Endothelial cell of umbilical vein (primary cell): Measurements from ENCODE around the gene FGD3. TPM values are rescaled to one million over a fixed set of nuclear protein-coding genes. Genes with fewer than 3 reads are reported as not detected.

Experiments used
- BruUV-seq: library from RNA; stranded (reverse); fragments of 400-500 nt; replicated peaks from 2 replicates; lab custom pipeline; 2021; lab: Mats Ljungman, UMichigan
- CTCF ChIA-PET: fragments of 300-600, 350-600 bp; sonication (Branson Sonifier 250); formaldehyde crosslinking; loops from one replicate; lab custom pipeline; 2021; ENCODE audit warnings: antibody characterized with exemption, inconsistent platforms; lab: Charles Lee
- POLR2A ChIA-PET: fragments of 300-600, 350-600 bp; sonication (Branson Sonifier 250); formaldehyde crosslinking; loops from one replicate; lab custom pipeline; 2021; ENCODE audit warnings: antibody characterized with exemption, inconsistent platforms; lab: Charles Lee
- DNase-seq: peaks from one replicate; pipeline ENCODE4 v3.0.0-alpha.2; 2011; ENCODE audit warnings: low read depth, low spot score
- FAIRE-seq: peaks from 2 replicates; lab custom pipeline; 2011; peaks lifted over from hg19 to GRCh38; lab: Jason Lieb, UNC
- H2AFZ ChIP-seq: 2 replicates; pipeline ENCODE4 v1.6.0; 2012; ENCODE audit warnings: low read depth, low read length, control low read depth, inconsistent platforms
- H3K27ac ChIP-seq: 2 replicates; pipeline ENCODE4 v1.5.1; 2011; ENCODE audit warnings: low read depth, mild to moderate bottlenecking, control low read depth, low read length, moderate library complexity; ENCODE audit not compliant: insufficient read depth
- H3K27me3 ChIP-seq, 2 experiments: 2 replicates each; pipeline versions ENCODE4 v1.6.0 to v1.6.1; 2011; ENCODE audit warnings: low read length in 2 of 2, mixed read lengths in 1 of 2; ENCODE audit not compliant: control insufficient read depth in 2 of 2, insufficient read depth in 2 of 2
- H3K36me3 ChIP-seq, 2 experiments: 2 replicates in 1 of 2; 3 replicates in 1 of 2; pipeline ENCODE4 v1.5.1; 2011; ENCODE audit warnings: low read length in 2 of 2, mild to moderate bottlenecking in 1 of 2, moderate library complexity in 1 of 2; ENCODE audit not compliant: control insufficient read depth in 2 of 2, insufficient read depth in 2 of 2; ENCODE audit errors: extremely low read depth in 1 of 2
- H3K4me1 ChIP-seq: 3 replicates; pipeline ENCODE4 v1.5.1; 2011; ENCODE audit warnings: mild to moderate bottlenecking, low read length; ENCODE audit not compliant: control insufficient read depth, insufficient read depth; ENCODE audit errors: extremely low read depth
- H3K4me2 ChIP-seq: 2 replicates; pipeline ENCODE4 v1.6.1; 2011; ENCODE audit warnings: low read length, control low read depth, mixed read lengths; ENCODE audit not compliant: insufficient read depth
- H3K4me3 ChIP-seq, 3 experiments: fragments of 200-600 bp in 1 of 3; sonication (generic), shearing (Covaris generic) in 1 of 3; replicated peaks in 1 of 3; 2 replicates each; pipeline ENCODE4 v1.5.1; 2011 to 2016; ENCODE audit warnings: control low read depth in 3 of 3, low read length in 3 of 3, mild to moderate bottlenecking in 2 of 3, inconsistent platforms in 1 of 3, low read depth in 1 of 3, moderate library complexity in 1 of 3; ENCODE audit not compliant: insufficient read depth in 1 of 3
- H3K79me2 ChIP-seq: 2 replicates; pipeline ENCODE4 v1.6.0; 2012; ENCODE audit warnings: low read length, inconsistent platforms; ENCODE audit not compliant: control insufficient read depth, insufficient read depth
- H3K9ac ChIP-seq: replicated peaks from 2 replicates; pipeline ENCODE3; 2011; ENCODE audit warnings: low read length, control low read depth; ENCODE audit not compliant: insufficient read depth; ENCODE audit errors: extremely low read depth
- H3K9me1 ChIP-seq: replicated peaks from 3 replicates; pipeline ENCODE4 v1.6.0; 2011; ENCODE audit warnings: mild to moderate bottlenecking, low read length; ENCODE audit not compliant: control insufficient read depth, insufficient read depth; ENCODE audit errors: extremely low read depth
- H3K9me3 ChIP-seq: replicated peaks from 2 replicates; pipeline ENCODE4 v1.5.1; 2012; ENCODE audit warnings: low read length, inconsistent platforms; ENCODE audit not compliant: control insufficient read depth, insufficient read depth
- H4K20me1 ChIP-seq: replicated peaks from 2 replicates; pipeline ENCODE3; 2011; ENCODE audit warnings: mild to moderate bottlenecking, low read length; ENCODE audit not compliant: control insufficient read depth, insufficient read depth; ENCODE audit errors: extremely low read depth
- EZH2 ChIP-seq: IDR thresholded peaks from 2 replicates; pipeline ENCODE4 v1.6.1; 2012; ENCODE audit warnings: borderline replicate concordance, low read depth, mild to moderate bottlenecking, moderate library complexity, low read length, inconsistent platforms; ENCODE audit not compliant: severe bottlenecking
- FOS ChIP-seq: IDR thresholded peaks from 2 replicates; pipeline ENCODE4 v1.6.1; 2011; ENCODE audit warnings: mild to moderate bottlenecking, low read length, moderate library complexity, borderline replicate concordance; ENCODE audit not compliant: insufficient read depth
- MYC ChIP-seq: IDR thresholded peaks from one replicate; pipeline ENCODE4 v1.6.1; 2011; ENCODE audit warnings: mild to moderate bottlenecking, low read depth, low read length
- dilution Hi-C: fragments of 300-500 bp; cut with MboI; formaldehyde crosslinking; loops from one replicate; pipeline ENCODE4 v1.15.0; 2019; ENCODE audit warnings: low sequenced_read_pairs; ENCODE audit not compliant: extremely low pct_ligation_motif_present
- intact Hi-C: fragments of 100-400 bp; cut with micrococcal nuclease; formaldehyde crosslinking; loops from one replicate; pipeline ENCODE4 v1.10.0; 2022
- polyA plus RNA-seq, 4 experiments: library from polyadenylated mRNA; depleted of rRNA in 3 of 4; stranded (reverse) in 3 of 4; unstranded in 1 of 4; fragments of >200 nt; gene quantifications; 2 replicates each; pipeline versions ENCODE4 v1.2.1 to v1.2.3, GENCODE V29; 2011 to 2012; ENCODE audit warnings: missing spikeins in 1 of 4
- total RNA-seq: library from RNA; stranded (reverse); gene quantifications from 2 replicates; pipeline ENCODE4 v1.2.3, GENCODE V29; 2021
- TF ChIP-seq, protein P1 (sequence below), 2 donors: IDR thresholded peaks; 1 replicate in 1 of 2; 2 replicates in 1 of 2; pipeline ENCODE4 v1.5.1; 2011; ENCODE audit warnings: low read length in 2 of 2, mild to moderate bottlenecking in 2 of 2, moderate library complexity in 2 of 2, control low read depth in 1 of 2, inconsistent platforms in 1 of 2, low read depth in 1 of 2; ENCODE audit not compliant: insufficient read depth in 1 of 2; ENCODE audit errors: extremely low read depth in 1 of 2
- TF ChIP-seq, protein P2 (sequence below): IDR thresholded peaks from 2 replicates; pipeline ENCODE4 v1.6.1; 2011; ENCODE audit not compliant: insufficient read depth, insufficient read length

Gene FGD3
- total and polyA plus RNA-seq, 2 donors (not counting 3 experiments of a cell fraction or from before 2014, with no cell fraction given) = not detected

DNA sequence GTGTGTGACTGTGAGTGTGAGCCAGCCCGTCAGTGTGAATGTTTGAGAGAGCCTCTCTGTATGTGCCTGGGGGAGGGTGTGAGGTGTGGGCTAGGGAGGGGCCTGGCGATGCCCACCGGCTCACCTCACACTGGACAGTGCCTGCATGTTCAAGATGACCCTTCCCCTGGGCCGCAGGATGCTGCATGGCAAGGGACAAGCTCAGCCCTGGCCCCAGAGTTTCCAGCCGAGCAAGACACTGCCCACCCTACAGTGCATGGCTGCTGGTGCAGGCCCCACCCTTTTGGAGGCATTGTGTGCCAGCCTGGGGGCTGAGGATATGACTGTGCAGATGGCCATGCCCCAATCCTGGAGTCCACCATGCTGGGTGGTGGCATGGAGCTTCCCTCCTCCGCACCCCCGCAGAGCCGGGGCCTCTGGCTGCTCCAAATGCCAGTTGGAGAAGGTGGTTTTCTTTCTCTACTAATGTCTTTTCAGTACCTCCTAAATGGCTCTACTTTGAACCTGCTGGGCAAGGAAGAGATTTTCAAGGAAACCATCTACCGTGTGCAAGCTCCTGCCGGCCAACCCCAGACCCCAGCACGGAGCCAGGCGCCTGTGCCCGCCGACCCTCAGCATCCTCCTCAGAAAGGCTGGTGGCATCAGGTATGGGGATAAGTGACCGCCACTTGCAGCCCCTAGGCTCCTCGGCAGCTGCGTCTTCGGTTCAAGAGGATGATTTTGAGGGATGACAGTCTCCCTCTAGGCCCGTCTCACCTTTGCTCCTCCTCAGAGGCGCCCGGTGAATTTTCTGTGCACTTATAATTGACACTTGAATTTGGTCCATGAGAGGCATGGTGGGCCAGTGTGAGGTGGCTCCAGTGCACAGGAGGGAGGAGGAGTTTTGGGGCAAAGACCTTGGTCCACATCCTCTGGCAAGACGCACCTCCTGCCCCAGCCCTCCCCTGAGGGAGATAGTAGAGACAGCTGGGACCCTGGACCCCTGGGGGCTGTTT, 27.7 kb downstream of the FGD3 start:
- no peaks in the 10 kb centered on the region for H3K27me3 ChIP-seq
- dilution Hi-C loops = no loop called here
- FAIRE-seq (no peak), DNase-seq (no peak)
- H3K4me2 ChIP-seq = no peak overlapping the region
- H3K27ac ChIP-seq = no peak overlapping the region
- H3K9me1 ChIP-seq = no peaks in the 10 kb centered on the region
- CTCF ChIA-PET = no interaction called here
- H2AFZ ChIP-seq = no peak overlapping the region
- no peaks in the 10 kb centered on the region for H3K9me3 ChIP-seq
- H3K4me1 ChIP-seq = no peaks in the 10 kb centered on the region
- POLR2A ChIA-PET = no interaction called here
- H3K79me2 ChIP-seq = no peaks in the 10 kb centered on the region
- no peak overlapping the region for H3K4me3 ChIP-seq
- no peaks in the 10 kb centered on the region for H3K36me3 ChIP-seq
- H4K20me1 ChIP-seq = no peaks in the 10 kb centered on the region
- no peak for TF ChIP-seq EZH2
- TF ChIP-seq, protein P1, sequence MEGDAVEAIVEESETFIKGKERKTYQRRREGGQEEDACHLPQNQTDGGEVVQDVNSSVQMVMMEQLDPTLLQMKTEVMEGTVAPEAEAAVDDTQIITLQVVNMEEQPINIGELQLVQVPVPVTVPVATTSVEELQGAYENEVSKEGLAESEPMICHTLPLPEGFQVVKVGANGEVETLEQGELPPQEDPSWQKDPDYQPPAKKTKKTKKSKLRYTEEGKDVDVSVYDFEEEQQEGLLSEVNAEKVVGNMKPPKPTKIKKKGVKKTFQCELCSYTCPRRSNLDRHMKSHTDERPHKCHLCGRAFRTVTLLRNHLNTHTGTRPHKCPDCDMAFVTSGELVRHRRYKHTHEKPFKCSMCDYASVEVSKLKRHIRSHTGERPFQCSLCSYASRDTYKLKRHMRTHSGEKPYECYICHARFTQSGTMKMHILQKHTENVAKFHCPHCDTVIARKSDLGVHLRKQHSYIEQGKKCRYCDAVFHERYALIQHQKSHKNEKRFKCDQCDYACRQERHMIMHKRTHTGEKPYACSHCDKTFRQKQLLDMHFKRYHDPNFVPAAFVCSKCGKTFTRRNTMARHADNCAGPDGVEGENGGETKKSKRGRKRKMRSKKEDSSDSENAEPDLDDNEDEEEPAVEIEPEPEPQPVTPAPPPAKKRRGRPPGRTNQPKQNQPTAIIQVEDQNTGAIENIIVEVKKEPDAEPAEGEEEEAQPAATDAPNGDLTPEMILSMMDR (IDR thresholded peaks at IDR 0.05; ENCODE audit: extremely low read depth in 1 of 2, insufficient read depth in 1 of 2, low read depth in 1 of 2, low read length in 2 of 2) = no peak
- TF ChIP-seq MYC = no peak
- no peak for TF ChIP-seq FOS
- TF ChIP-seq, protein P2, sequence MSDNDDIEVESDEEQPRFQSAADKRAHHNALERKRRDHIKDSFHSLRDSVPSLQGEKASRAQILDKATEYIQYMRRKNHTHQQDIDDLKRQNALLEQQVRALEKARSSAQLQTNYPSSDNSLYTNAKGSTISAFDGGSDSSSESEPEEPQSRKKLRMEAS = no peak
- no TSS peak for BruUV-seq
- intact Hi-C loops = no loop called here
- H3K9ac ChIP-seq = no peak overlapping the region
